Cardiac fibroblast (primary cell): ENCODE data around the gene IRF4.
A peak's percentile ranks its signal among the peaks of the same experiment; 100 is the strongest.

Source experiments
- DNase-seq, 2 donors: peaks; one replicate each; pipeline versions ENCODE4 v3.0.0 to v3.0.0-alpha.2; 2010; ENCODE audit warnings: low read depth in 2 of 2
- H3K4me3 ChIP-seq, 2 donors: replicated peaks in 1 of 2; 1 replicate in 1 of 2; 2 replicates in 1 of 2; pipeline ENCODE4 v1.5.1; 2011; ENCODE audit warnings: low read depth in 2 of 2, low read length in 2 of 2, mild to moderate bottlenecking in 2 of 2, moderate library complexity in 1 of 2
- TF ChIP-seq, protein P1 (sequence below): IDR thresholded peaks from one replicate; pipeline ENCODE4 v1.5.1; 2011; ENCODE audit warnings: low read depth, mild to moderate bottlenecking, low read length, inconsistent platforms

IRF4 gene

DNA sequence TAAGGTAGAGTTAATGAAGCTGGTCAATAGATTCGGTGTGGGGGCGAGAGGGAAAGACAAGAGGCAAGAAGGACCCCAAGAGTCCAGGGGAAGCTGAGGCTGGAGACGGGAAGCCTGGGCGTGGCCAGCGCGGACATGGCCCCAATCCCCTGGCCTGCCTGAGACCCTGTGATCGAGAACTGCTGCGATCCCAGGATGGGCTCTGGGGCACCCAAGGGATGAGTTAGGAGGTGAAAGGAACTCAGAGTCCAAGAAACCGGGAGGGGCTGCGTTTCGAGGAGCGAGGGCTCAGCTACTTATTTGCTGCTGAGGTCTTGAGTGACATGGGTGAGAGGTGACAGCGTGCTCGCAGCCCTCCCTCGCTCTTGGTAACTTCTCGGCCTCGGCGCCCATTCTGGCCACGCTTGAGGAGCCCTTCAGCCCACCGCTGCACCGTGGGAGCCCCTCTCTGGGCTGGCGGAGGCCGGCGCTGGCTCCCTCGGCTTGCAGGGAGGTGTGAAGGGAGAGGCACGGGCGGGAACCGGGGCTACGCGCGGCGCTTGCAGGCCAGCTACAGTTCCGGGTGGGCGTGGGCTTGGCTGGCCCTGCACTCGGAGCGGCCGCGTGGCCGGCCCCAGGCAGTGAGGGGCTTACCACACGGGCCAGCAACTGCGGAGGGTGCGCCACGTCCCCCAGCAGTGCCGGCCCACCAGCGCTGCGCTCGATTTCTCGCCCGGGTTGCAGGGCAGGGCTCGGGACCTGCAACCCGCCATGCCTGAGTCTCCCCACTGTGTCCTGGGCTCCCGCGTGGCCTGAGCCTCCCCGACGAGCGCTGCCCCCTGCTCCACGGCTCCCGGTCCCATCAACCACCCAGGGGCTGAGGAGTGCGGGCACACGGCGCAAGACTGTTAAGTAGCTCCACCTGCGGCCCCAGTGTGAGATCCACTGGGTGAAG is 58.2 kb downstream of the IRF4 start:
- TF ChIP-seq, protein P1, sequence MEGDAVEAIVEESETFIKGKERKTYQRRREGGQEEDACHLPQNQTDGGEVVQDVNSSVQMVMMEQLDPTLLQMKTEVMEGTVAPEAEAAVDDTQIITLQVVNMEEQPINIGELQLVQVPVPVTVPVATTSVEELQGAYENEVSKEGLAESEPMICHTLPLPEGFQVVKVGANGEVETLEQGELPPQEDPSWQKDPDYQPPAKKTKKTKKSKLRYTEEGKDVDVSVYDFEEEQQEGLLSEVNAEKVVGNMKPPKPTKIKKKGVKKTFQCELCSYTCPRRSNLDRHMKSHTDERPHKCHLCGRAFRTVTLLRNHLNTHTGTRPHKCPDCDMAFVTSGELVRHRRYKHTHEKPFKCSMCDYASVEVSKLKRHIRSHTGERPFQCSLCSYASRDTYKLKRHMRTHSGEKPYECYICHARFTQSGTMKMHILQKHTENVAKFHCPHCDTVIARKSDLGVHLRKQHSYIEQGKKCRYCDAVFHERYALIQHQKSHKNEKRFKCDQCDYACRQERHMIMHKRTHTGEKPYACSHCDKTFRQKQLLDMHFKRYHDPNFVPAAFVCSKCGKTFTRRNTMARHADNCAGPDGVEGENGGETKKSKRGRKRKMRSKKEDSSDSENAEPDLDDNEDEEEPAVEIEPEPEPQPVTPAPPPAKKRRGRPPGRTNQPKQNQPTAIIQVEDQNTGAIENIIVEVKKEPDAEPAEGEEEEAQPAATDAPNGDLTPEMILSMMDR: no peak
- H3K4me3 ChIP-seq: no peak overlapping the region
- DNase-seq: no peak

DNA sequence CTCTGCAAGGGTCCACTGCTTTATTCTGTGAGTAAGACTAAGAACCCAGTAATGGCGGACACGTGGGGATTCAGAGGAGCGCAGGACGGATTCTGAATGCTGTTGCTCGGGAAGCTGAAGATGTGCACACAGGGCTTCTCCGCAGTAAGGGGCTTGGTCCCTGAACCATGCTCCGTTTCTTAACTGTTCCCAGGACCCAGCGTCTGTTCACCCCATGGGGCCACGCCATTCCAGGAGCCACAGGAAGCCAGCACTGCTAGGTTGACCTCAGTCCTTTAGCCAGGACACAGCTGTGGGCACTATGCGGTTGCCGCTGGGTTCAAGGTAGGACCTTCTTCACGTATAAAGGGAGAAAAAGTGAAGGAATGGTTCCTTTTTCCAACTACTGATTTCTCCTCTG is 59.8 kb downstream of the IRF4 start:
- no peak for DNase-seq
- TF ChIP-seq, protein P1: no peak
- H3K4me3 ChIP-seq: no peak overlapping the region

DNA sequence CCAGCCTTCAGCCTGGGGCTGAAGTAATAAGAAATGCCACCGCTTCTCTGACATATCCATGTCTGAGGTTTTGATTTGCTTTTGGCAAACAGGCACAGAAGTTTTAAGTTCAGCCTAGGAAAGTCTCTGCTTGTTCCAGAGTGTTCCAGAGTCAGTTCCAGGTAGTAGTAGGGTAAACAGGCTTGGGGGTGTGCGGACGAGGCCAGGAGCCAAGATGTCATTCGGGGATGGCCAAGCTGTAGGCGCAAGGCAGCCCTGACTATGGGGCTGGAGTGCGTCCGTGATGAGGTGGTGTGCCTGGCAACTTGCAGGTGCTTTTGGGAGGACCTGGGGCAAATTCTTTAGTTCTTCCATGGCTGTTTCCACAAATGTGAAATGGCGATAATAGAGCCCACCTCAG is 60.3 kb downstream of the IRF4 start:
- DNase-seq: no peak
- TF ChIP-seq, protein P1: no peak
- no peak overlapping the region for H3K4me3 ChIP-seq

DNA sequence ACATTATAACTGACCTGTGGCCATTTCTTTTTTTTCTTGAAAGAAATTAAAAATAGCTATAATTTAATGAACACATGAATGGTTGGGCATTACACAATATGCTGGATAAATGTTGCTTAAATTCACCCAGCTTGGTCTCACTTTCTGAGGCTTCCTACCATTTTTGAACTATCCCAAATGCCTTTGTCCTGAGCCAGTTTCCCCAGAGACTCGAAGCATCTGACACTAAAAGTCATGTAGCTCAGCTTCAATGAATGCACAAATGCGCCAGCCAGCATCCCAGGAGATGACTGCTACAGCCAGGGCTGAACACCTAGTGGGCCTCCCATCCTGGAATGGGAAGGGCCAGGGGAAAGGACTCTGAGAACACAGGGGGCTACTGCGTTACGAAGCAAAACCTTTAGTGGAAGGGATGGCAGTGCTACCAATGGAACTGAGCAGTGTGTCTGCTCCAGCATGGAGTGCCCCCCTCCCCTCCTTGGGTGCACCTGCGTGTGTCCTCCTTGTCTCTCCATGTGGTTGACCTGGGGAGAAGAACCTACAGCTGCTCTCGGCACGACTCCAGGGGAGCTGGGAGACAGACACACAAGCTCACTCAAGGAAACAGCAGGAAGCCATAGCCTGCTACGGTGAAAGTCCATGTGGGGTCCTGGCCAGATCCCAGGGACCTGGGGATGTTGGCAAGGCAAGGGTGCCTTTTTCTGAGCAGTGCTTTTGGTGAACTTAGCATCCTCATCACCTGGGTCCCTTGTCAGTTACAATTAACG is 60.9 kb downstream of the IRF4 start:
- H3K4me3 ChIP-seq: no peak overlapping the region
- DNase-seq: peak in 1 of 2 donors; percentile 39
- TF ChIP-seq, protein P1: no peak

DNA sequence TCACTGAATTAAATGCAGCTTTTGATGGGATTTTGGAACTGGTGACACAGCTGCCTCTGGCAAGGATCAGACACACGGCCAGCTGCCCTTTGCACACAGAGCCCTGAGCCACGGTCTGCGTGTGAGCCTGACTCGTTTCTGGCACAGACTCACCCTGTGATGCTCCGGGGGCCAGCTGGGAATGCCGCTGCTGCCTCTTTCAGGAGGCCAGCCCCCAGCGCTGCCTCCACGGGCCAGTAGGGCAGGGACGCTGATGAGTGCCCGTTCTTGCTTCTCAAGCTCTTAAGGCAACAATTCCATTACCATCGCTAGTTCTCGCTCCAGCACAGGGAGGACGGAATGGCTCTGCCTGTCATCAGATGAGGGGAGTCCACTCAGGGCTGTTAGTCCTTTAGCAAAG is 61.6 kb downstream of the IRF4 start:
- TF ChIP-seq, protein P1: no peak
- no peak overlapping the region for H3K4me3 ChIP-seq

DNA sequence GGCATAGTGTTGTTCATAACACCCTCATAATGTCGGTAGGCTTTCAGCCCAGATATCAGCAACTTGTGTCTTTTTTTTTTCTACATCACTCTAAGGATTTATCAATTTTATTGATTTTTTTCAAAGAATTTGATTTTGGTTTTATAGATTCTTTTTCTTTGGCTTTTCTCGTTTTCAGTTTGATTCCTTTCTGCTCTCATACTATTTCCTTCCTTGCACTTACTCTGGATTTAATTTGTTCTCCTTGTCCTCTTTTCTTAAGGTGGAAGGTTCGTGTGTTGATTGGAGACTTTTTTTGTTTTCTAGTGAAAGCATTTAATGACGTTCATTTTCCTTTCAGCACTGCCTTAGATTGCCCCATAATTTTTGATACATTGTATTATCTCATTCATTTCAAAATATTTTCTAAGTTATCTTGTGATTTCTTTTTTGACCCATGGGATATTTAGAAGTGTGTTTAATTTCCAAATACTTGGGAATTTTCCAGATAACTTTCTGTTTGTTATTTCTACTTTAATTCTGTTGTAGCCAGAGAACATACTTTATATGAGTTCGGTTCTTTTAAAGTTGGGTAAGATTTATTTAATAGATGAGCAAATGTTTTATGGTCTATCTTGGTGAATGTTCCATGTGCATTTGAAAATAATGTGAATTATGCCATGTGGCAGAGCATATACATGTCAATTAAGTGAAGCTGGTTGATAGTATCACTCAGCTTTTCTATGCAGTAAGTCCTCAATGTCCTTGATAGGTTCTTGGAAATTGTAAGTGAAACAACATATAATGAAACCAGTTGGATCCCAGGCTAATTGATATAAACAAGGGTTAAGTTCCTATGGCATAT is 62.8 kb downstream of the IRF4 start:
- TF ChIP-seq, protein P1: no peak

More for the DNA sequence above, 61.6 kb downstream of the IRF4 start:
- DNase-seq: peak in 1 of 2 donors; percentile 5

More for the DNA sequence above, 62.8 kb downstream of the IRF4 start:
- no peak overlapping the region for H3K4me3 ChIP-seq
- DNase-seq: no peak
